ENCODE measurements around the gene LASP1.

The LASP1 gene

GRCh38 chr17:38918129-38918913 lies 48.5 kb downstream of the LASP1 start:
- no peaks in the 10 kb centered on the region for H3K4me1 ChIP-seq (ENCODE audit: insufficient read depth, poor library complexity, severe bottlenecking)
- no peaks in the 10 kb centered on the region for H3K9me3 ChIP-seq (ENCODE audit: severe bottlenecking)
- H3K27me3 ChIP-seq (ENCODE audit: insufficient read depth, poor library complexity, severe bottlenecking), result no peaks in the 10 kb centered on the region
- DNase-seq (ENCODE audit: low spot score) (no peak), ATAC-seq (ENCODE audit: low read depth) (no peak)
- H3K4me3 ChIP-seq (ENCODE audit: severe bottlenecking), result no peak overlapping the region
- peaks cover 68% of the 10 kb centered on the region for H3K36me3 ChIP-seq (ENCODE audit: low read depth)
- no peak for TF ChIP-seq CTCF (IDR thresholded peaks at IDR 0.05; ENCODE audit: poor library complexity, severe bottlenecking)
- H3K27ac ChIP-seq (ENCODE audit: poor library complexity, severe bottlenecking), result no peak overlapping the region

- peaks cover 62% of the 10 kb centered on the region for H3K36me3 ChIP-seq (ENCODE audit: low read depth)
- TF ChIP-seq CTCF (IDR thresholded peaks at IDR 0.05; ENCODE audit: poor library complexity, severe bottlenecking), result no peak
These were observed 49.1 kb downstream of the LASP1 start for GRCh38 chr17:38918916-38919315.

GRCh38 chr17:38919316-38920078 lies 49.6 kb downstream of the LASP1 start:
- Histone ChIP-seq H3K4me3 (ENCODE audit: severe bottlenecking) (no peak overlapping the region), H3K27me3 (ENCODE audit: insufficient read depth, poor library complexity, severe bottlenecking) (no peaks in the 10 kb centered on the region), H3K9me3 (ENCODE audit: severe bottlenecking) (no peaks in the 10 kb centered on the region), H3K36me3 (ENCODE audit: low read depth) (peaks cover 57% of the 10 kb centered on the region), H3K27ac (ENCODE audit: poor library complexity, severe bottlenecking) (no peak overlapping the region), H3K4me1 (ENCODE audit: insufficient read depth, poor library complexity, severe bottlenecking) (no peaks in the 10 kb centered on the region)
- TF ChIP-seq CTCF (IDR thresholded peaks at IDR 0.05; ENCODE audit: poor library complexity, severe bottlenecking), result no peak
- ATAC-seq (ENCODE audit: low read depth), result no peak
- no peak for DNase-seq (ENCODE audit: low spot score)

More at GRCh38 chr17:38918916-38919315, 49.1 kb downstream of the LASP1 start:
- no peaks in the 10 kb centered on the region for H3K4me1 ChIP-seq (ENCODE audit: insufficient read depth, poor library complexity, severe bottlenecking)
- no peak overlapping the region for H3K27ac ChIP-seq (ENCODE audit: poor library complexity, severe bottlenecking)
- DNase-seq (ENCODE audit: low spot score), result no peak
- H3K9me3 ChIP-seq (ENCODE audit: severe bottlenecking), result no peaks in the 10 kb centered on the region
- no peak overlapping the region for H3K4me3 ChIP-seq (ENCODE audit: severe bottlenecking)
- no peak for ATAC-seq (ENCODE audit: low read depth)
- no peaks in the 10 kb centered on the region for H3K27me3 ChIP-seq (ENCODE audit: insufficient read depth, poor library complexity, severe bottlenecking)

DNA sequence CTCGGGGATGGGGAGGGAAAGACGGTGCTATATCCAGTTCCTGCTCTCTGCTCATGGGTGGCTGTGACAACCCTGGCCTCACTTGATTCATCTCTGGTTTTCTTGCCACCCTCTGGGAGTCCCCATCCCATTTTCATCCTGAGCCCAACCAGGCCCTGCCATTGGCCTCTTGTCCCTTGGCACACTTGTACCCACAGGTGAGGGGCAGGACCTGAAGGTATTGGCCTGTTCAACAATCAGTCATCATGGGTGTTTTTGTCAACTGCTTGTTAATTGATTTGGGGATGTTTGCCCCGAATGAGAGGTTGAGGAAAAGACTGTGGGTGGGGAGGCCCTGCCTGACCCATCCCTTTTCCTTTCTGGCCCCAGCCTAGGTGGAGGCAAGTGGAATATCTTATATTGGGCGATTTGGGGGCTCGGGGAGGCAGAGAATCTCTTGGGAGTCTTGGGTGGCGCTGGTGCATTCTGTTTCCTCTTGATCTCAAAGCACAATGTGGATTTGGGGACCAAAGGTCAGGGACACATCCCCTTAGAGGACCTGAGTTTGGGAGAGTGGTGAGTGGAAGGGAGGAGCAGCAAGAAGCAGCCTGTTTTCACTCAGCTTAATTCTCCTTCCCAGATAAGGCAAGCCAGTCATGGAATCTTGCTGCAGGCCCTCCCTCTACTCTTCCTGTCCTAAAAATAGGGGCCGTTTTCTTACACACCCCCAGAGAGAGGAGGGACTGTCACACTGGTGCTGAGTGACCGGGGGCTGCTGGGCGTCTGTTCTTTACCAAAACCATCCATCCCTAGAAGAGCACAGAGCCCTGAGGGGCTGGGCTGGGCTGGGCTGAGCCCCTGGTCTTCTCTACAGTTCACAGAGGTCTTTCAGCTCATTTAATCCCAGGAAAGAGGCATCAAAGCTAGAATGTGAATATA lies 50.8 kb downstream of the LASP1 start:
- Histone ChIP-seq H3K27me3 (ENCODE audit: insufficient read depth, poor library complexity, severe bottlenecking) (no peaks in the 10 kb centered on the region), H3K36me3 (ENCODE audit: low read depth) (peaks cover 45% of the 10 kb centered on the region), H3K4me1 (ENCODE audit: insufficient read depth, poor library complexity, severe bottlenecking) (no peaks in the 10 kb centered on the region), H3K4me3 (ENCODE audit: severe bottlenecking) (no peak overlapping the region), H3K9me3 (ENCODE audit: severe bottlenecking) (no peaks in the 10 kb centered on the region), H3K27ac (ENCODE audit: poor library complexity, severe bottlenecking) (no peak overlapping the region)
- no peak for ATAC-seq (ENCODE audit: low read depth)
- DNase-seq (ENCODE audit: low spot score), result no peak
- no peak for TF ChIP-seq CTCF (IDR thresholded peaks at IDR 0.05; ENCODE audit: poor library complexity, severe bottlenecking)
